ENCODE data around the gene DENND2A.

The DENND2A gene

GRCh38 chr7:140601566-140602174 lies 38.9 kb downstream of the DENND2A start:
- no peak for TF ChIP-seq CTCF (IDR thresholded peaks at IDR 0.05)

GRCh38 chr7:140600341-140600740 lies 40.3 kb downstream of the DENND2A start:
- no peak for TF ChIP-seq CTCF (IDR thresholded peaks at IDR 0.05)

GRCh38 chr7:140597428-140597949 lies 43.1 kb downstream of the DENND2A start:
- TF ChIP-seq CTCF (IDR thresholded peaks at IDR 0.05): no peak

GRCh38 chr7:140596519-140597427 lies 43.8 kb downstream of the DENND2A start:
- no peak for TF ChIP-seq CTCF (IDR thresholded peaks at IDR 0.05)

GRCh38 chr7:140595468-140596092 lies 45.0 kb downstream of the DENND2A start:
- TF ChIP-seq CTCF (IDR thresholded peaks at IDR 0.05): no peak

GRCh38 chr7:140594131-140594691 lies 46.4 kb downstream of the DENND2A start:
- TF ChIP-seq CTCF (IDR thresholded peaks at IDR 0.05): no peak

- no peak for TF ChIP-seq CTCF (IDR thresholded peaks at IDR 0.05)
Measured at GRCh38 chr7:140593672-140593982, 47.0 kb downstream of the DENND2A start.

All from LNCAP (cell line).